ENCODE data around the gene TXNRD2. TPM values are rescaled to one million over a fixed set of nuclear protein-coding genes. Genes with fewer than 3 reads are reported as not detected.

Gene TXNRD2
- total RNA-seq, 1 experiment from 2014 or later, result 22.9 TPM

DNA sequence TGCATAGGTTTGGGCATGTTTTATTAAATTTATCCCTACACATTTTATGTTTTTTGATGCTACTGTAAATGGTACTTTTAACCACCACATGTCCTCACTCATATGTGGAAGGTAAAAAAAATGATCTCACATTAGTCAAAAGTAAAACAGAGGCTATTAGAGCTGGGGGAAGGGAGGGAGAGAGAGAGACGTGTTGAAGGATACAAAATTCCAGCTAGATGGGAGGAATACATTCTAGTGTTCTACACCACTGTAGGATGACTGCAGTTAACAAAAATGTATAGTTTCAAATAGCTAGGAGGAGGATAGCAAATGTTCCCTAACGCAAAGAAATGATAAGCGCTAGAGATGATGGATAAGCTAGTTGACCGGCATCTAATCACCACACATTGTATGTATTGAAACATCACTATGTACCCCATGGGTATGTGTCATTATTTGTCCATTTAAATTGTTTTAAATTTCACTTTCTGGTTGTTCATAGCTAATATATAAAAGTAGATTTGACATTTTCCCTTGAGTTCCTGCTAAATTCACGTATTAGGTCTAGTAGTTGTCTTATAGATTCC lies 77.0 kb downstream of the TXNRD2 start:
- no peak overlapping the region for H3K27ac ChIP-seq (ENCODE audit: insufficient read length, low read depth, low read length)
- no peak overlapping the region for H2BK120ac ChIP-seq (ENCODE audit: low read depth, low read length, poor library complexity, severe bottlenecking)
- Mint-ChIP-seq H3K36me3 (ENCODE audit: insufficient read depth in 1 of 3, low read depth in 3 of 3) (no peaks in the 10 kb centered on the region), H3K27ac (no peak overlapping the region), H3K4me1 (peaks cover 18 to 19% of the 10 kb centered on the region in 2 experiments), H3K9me3 (no peaks in the 10 kb centered on the region), H3K27me3 (ENCODE audit: low read depth) (no peaks in the 10 kb centered on the region; the same call in 1 of the 2 replicates), H3K4me3 (no peak overlapping the region)
- no peak overlapping the region for H3K14ac ChIP-seq (ENCODE audit: insufficient read depth, low read length)
- no peaks in the 10 kb centered on the region for H3K23me2 ChIP-seq (ENCODE audit: insufficient read length, low read depth, low read length, poor library complexity, severe bottlenecking)
- H2BK20ac ChIP-seq (ENCODE audit: low read depth, low read length, poor library complexity, severe bottlenecking), result no peak overlapping the region
- no peak overlapping the region for H2AK5ac ChIP-seq (ENCODE audit: insufficient read length, low read length)
- no peaks in the 10 kb centered on the region for H4K20me1 ChIP-seq (ENCODE audit: control insufficient read depth, insufficient read depth, insufficient read length)
- H4K5ac ChIP-seq (ENCODE audit: insufficient read length, low read depth, low read length), result no peak overlapping the region
- H3K79me1 ChIP-seq (ENCODE audit: insufficient read depth, low read depth, low read length, poor library complexity, severe bottlenecking), result no peaks in the 10 kb centered on the region
- H3T11ph ChIP-seq (ENCODE audit: low read length), result no peak overlapping the region
- H3K4me1 ChIP-seq (ENCODE audit: insufficient read depth, low read length), result no peaks in the 10 kb centered on the region
- no peak overlapping the region for H3K4ac ChIP-seq (ENCODE audit: low read depth, low read length)
- no peaks in the 10 kb centered on the region for H3K27me3 ChIP-seq (ENCODE audit: insufficient read depth, low read length)
- H4K91ac ChIP-seq (ENCODE audit: insufficient read length, low read depth, low read length), result no peak overlapping the region
- no peak overlapping the region for H2BK5ac ChIP-seq (ENCODE audit: insufficient read length, low read length)
- no peak overlapping the region for H2AFZ ChIP-seq (ENCODE audit: low read length)
- H4K8ac ChIP-seq (replicated peaks; ENCODE audit: insufficient read length, low read depth, low read length), result no peak overlapping the region
- H3K9me3 ChIP-seq (ENCODE audit: control insufficient read depth, low read depth, low read length), result no peaks in the 10 kb centered on the region
- no peak overlapping the region for H3K9ac ChIP-seq (ENCODE audit: extremely low read depth, insufficient read length, low read length)
- no peak overlapping the region for H3K56ac ChIP-seq (ENCODE audit: insufficient read length, low read depth, low read length)
- no peak overlapping the region for H3K18ac ChIP-seq (ENCODE audit: insufficient read length, low read depth, low read length)
- no peak for DNase-seq
- H3K4me2 ChIP-seq (ENCODE audit: insufficient read depth, insufficient read length, low read length), result no peak overlapping the region
- no peak overlapping the region for H2BK12ac ChIP-seq (ENCODE audit: insufficient read length, low read depth, low read length)
- TF ChIP-seq, protein P1, sequence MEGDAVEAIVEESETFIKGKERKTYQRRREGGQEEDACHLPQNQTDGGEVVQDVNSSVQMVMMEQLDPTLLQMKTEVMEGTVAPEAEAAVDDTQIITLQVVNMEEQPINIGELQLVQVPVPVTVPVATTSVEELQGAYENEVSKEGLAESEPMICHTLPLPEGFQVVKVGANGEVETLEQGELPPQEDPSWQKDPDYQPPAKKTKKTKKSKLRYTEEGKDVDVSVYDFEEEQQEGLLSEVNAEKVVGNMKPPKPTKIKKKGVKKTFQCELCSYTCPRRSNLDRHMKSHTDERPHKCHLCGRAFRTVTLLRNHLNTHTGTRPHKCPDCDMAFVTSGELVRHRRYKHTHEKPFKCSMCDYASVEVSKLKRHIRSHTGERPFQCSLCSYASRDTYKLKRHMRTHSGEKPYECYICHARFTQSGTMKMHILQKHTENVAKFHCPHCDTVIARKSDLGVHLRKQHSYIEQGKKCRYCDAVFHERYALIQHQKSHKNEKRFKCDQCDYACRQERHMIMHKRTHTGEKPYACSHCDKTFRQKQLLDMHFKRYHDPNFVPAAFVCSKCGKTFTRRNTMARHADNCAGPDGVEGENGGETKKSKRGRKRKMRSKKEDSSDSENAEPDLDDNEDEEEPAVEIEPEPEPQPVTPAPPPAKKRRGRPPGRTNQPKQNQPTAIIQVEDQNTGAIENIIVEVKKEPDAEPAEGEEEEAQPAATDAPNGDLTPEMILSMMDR (conservative IDR thresholded peaks at IDR 0.05), result no peak
- H2BK15ac ChIP-seq (ENCODE audit: low read depth, low read length), result no peak overlapping the region
- no peak overlapping the region for H3K23ac ChIP-seq (ENCODE audit: insufficient read length, low read depth, low read length)
- WGBS (ENCODE audit: extremely low coverage, insufficient read length, low lambda C conversion rate), result no CpG with 5 or more reads among the region's 5 CpGs
- H3K79me2 ChIP-seq (ENCODE audit: insufficient read depth, low read length), result no peaks in the 10 kb centered on the region
